GM10248 (cell line): ENCODE results near the gene SMCO4.

Experiments
- CTCF ChIA-PET: fragments of 300-600 bp; sonication (Branson Sonifier 250); formaldehyde crosslinking; extraction: SDS; loops from one replicate; lab custom pipeline; 2021; ENCODE audit warnings: antibody characterized with exemption; lab: Yijun Ruan, JAX
- POLR2A ChIA-PET: fragments of 350-650 bp; sonication (Branson Sonifier 250); formaldehyde crosslinking; extraction: SDS; loops from one replicate; lab custom pipeline; 2020; ENCODE audit warnings: antibody characterized with exemption; lab: Yijun Ruan, JAX
- DNase-seq: peaks from one replicate; pipeline ENCODE4 v3.0.0; 2012; ENCODE audit errors: extremely low spot score
- CTCF ChIP-seq: IDR thresholded peaks from 2 replicates; pipeline ENCODE4 v1.5.1; 2012; ENCODE audit warnings: mild to moderate bottlenecking, low read depth; ENCODE audit errors: extremely low read depth, missing control alignments, control extremely low read depth

The SMCO4 gene

GRCh38 chr11:93564895-93565294 is 21.7 kb upstream of the SMCO4 start:
- POLR2A ChIA-PET = no interaction called here
- no peak for TF ChIP-seq CTCF
- CTCF ChIA-PET = interaction anchor here (1.2 to 1.4 kb wide), 2 partner anchors 10 to 16 kb away, joined by 3 to 4 read pairs; no protein-coding TSS in a partner anchor
- no peak for DNase-seq

GRCh38 chr11:93563857-93564256 is 20.7 kb upstream of the SMCO4 start:
- no peak for DNase-seq
- no peak for TF ChIP-seq CTCF
- ChIA-PET POLR2A (no interaction called here), CTCF (interaction anchor here (1.5 kb wide), 1 partner anchor 89 kb away, joined by 3 read pairs; no protein-coding TSS in a partner anchor)

- TF ChIP-seq CTCF = no peak
- DNase-seq = no peak
- ChIA-PET CTCF (interaction anchor here (0.6 kb wide), 1 partner anchor 12 kb away, joined by 3 read pairs; no protein-coding TSS in a partner anchor), POLR2A (no interaction called here)
Observed at GRCh38 chr11:93560199-93560932, 17.2 kb upstream of the SMCO4 start.

- ChIA-PET POLR2A (no interaction called here), CTCF (interaction anchor here (0.6 kb wide), 1 partner anchor 13 kb away, joined by 3 read pairs; no protein-coding TSS in a partner anchor)
- DNase-seq = no peak
- no peak for TF ChIP-seq CTCF
Observed at GRCh38 chr11:93559681-93560080, 16.5 kb upstream of the SMCO4 start.

GRCh38 chr11:93552874-93553273 is 9.7 kb upstream of the SMCO4 start:
- TF ChIP-seq CTCF = no peak
- DNase-seq = no peak
- ChIA-PET CTCF (interaction anchor here (1.4 to 1.5 kb wide), 2 partner anchors 10 to 318 kb away, joined by 3 to 4 read pairs; no protein-coding TSS in a partner anchor), POLR2A (no interaction called here)

GRCh38 chr11:93549976-93550375 is 6.8 kb upstream of the SMCO4 start:
- ChIA-PET POLR2A (no interaction called here), CTCF (interaction anchor here (0.7 to 2.1 kb wide), 2 partner anchors 9 to 11 kb away, joined by 3 to 6 read pairs; no protein-coding TSS in a partner anchor)
- no peak for DNase-seq
- no peak for TF ChIP-seq CTCF
